ENCODE data around the gene RNLS. TPM values are rescaled to one million over a fixed set of nuclear protein-coding genes. Genes with fewer than 3 reads are reported as not detected.

The RNLS gene
- total and polyA plus RNA-seq, 2 of the 4 experiments (the other 2 are of a cell fraction), result 4.5 to 7.0 TPM

GRCh38 chr10:88490231-88490980 is 92.7 kb downstream of the RNLS start:
- Histone ChIP-seq H3K4ac (ENCODE audit: low read depth, low read length) (no peak overlapping the region), H2BK20ac (ENCODE audit: low read depth, low read length) (no peak overlapping the region), H3K27me3 (ENCODE audit: control insufficient read depth, insufficient read depth, low read length) (no peaks in the 10 kb centered on the region), H3K4me3 (ENCODE audit: insufficient read depth, low read depth, low read length) (no peak overlapping the region), H3K23ac (ENCODE audit: low read depth, low read length) (no peak overlapping the region), H2BK5ac (ENCODE audit: low read depth, low read length, poor library complexity, severe bottlenecking) (no peak overlapping the region), H2AK9ac (replicated peaks; ENCODE audit: low read depth, low read length, poor library complexity) (no peak overlapping the region), H2AK5ac (ENCODE audit: low read depth, low read length) (no peak overlapping the region), H2BK120ac (ENCODE audit: low read depth, low read length) (no peak overlapping the region), H2AFZ (replicated peaks; ENCODE audit: low read length, poor library complexity) (no peak overlapping the region), H3K18ac (ENCODE audit: low read depth, low read length) (no peak overlapping the region), H3K4me2 (ENCODE audit: low read depth, low read length) (no peak overlapping the region), H3K36me3 (ENCODE audit: control insufficient read depth, insufficient read depth, low read length) (no peaks in the 10 kb centered on the region), H3K56ac (ENCODE audit: extremely low read depth, insufficient read depth, low read length) (no peak overlapping the region), H3K9me3 (ENCODE audit: control insufficient read depth, insufficient read depth, low read length) (no peaks in the 10 kb centered on the region), H3K4me1 (ENCODE audit: control insufficient read depth, insufficient read depth, low read length) (no peaks in the 10 kb centered on the region), H2BK15ac (ENCODE audit: low read depth, low read length) (no peak overlapping the region), H3K9ac (ENCODE audit: low read depth, low read length) (no peak overlapping the region), H4K91ac (ENCODE audit: insufficient read depth, low read depth, low read length) (no peak overlapping the region), H3K14ac (replicated peaks; ENCODE audit: low read depth, low read length) (no peak overlapping the region), H4K20me1 (ENCODE audit: insufficient read depth, low read length) (no peaks in the 10 kb centered on the region), H3K79me1 (ENCODE audit: low read depth in 1 of 2, low read length in 2 of 2) (no peaks in the 10 kb centered on the region), H3K9me1 (ENCODE audit: insufficient read depth, low read length) (no peaks in the 10 kb centered on the region), H3K27ac (ENCODE audit: insufficient read depth, low read length) (no peak overlapping the region), H4K8ac (ENCODE audit: low read depth in 2 of 2, low read length in 2 of 2) (no peak overlapping the region), H4K5ac (ENCODE audit: low read depth, low read length) (no peak overlapping the region)
- TF ChIP-seq SMC3 (IDR thresholded peaks at IDR 0.05; ENCODE audit: low read depth, low read length) (no peak), POLR2A (IDR thresholded peaks at IDR 0.05; ENCODE audit: low read depth, low read length) (no peak), MAFK (IDR thresholded peaks at IDR 0.05; ENCODE audit: low read depth, low read length) (no peak), CHD1 (IDR thresholded peaks at IDR 0.05; ENCODE audit: low read depth, low read length) (no peak), RAD21 (IDR thresholded peaks at IDR 0.05; ENCODE audit: low read length) (no peak), CEBPB (IDR thresholded peaks at IDR 0.05; ENCODE audit: low read depth, low read length) (no peak), NFE2L2 (IDR thresholded peaks at IDR 0.05; ENCODE audit: low read depth, low read length) (no peak)
- WGBS, 2 experiments (ENCODE audit: extremely low coverage in 2 of 2, insufficient read length in 1 of 2), result no CpG with 5 or more reads among the region's 4 CpGs
- POLR2A ChIA-PET (ENCODE audit: unreplicated experiment), result no interaction called here
- dilution Hi-C loops (cut with HindIII; ENCODE audit: low sequenced_read_pairs, unreplicated experiment), result no loop called here
- intact Hi-C loops (cut with micrococcal nuclease), result no loop called here
- DNase-seq (no peak), ATAC-seq (ENCODE audit: low read depth) (no peak)
- in situ Hi-C loops (cut with MboI; ENCODE audit: low sequenced_read_pairs), result no loop called here
- CTCF ChIA-PET, result no interaction called here
- no TSS peak for BruUV-seq (replicated peaks)

Measured in IMR-90 (cell line).